Measurements from ENCODE around the gene GGT5. TPM values are rescaled to one million over a fixed set of nuclear protein-coding genes. Genes with fewer than 3 reads are reported as not detected.

GGT5 gene
- total RNA-seq, 1 experiment from 2014 or later = 0.28 TPM

DNA sequence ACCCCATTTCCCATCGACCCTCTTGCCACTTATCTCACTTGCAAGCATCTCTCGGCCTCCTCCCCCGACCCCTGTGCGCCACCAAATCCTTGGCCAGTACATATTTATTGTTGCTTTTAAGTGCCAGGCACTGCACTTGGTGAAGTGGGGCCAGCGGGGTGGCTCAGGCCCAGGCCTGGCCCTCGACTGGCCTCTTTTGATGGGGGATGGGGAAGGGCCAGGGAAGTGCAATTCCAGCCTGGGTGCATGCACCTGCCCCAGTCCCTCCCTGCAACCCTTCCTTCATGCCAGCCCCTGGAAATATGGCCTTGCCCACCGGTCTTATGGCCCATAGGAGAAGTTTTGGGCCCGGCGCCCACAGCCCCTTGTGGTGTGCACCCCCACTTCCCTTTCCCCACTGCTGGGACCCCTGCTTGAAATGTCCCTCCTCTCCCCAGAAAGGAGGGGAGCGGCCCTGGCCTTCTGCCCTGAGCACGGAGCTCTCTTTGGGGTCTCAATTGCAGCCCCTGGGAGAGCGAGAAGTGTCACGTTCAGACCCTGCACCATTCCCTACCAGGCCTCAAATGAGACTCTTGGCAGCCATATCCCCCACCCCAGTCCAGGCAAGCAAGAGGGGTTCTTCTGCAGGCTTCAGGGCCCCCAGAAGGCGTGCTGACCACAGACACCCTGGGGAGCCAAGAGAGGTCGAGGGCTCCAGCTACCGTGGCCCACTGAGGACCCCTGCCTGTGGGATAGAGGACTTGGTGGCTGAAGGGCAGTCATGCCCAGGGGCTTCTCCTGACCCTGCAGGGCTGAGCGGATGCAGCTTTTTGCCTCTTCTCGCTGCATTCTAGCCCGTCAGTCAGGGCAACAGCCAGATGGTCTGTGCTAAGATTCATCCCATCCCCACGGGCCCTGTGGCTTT, 62.6 kb downstream of the GGT5 start:
- no peak overlapping the region for H3K27ac Mint-ChIP-seq (ENCODE audit: unreplicated experiment)
- CTCF ChIA-PET = no interaction called here
- TF ChIP-seq, protein P1, sequence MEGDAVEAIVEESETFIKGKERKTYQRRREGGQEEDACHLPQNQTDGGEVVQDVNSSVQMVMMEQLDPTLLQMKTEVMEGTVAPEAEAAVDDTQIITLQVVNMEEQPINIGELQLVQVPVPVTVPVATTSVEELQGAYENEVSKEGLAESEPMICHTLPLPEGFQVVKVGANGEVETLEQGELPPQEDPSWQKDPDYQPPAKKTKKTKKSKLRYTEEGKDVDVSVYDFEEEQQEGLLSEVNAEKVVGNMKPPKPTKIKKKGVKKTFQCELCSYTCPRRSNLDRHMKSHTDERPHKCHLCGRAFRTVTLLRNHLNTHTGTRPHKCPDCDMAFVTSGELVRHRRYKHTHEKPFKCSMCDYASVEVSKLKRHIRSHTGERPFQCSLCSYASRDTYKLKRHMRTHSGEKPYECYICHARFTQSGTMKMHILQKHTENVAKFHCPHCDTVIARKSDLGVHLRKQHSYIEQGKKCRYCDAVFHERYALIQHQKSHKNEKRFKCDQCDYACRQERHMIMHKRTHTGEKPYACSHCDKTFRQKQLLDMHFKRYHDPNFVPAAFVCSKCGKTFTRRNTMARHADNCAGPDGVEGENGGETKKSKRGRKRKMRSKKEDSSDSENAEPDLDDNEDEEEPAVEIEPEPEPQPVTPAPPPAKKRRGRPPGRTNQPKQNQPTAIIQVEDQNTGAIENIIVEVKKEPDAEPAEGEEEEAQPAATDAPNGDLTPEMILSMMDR (IDR thresholded peaks at IDR 0.05; ENCODE audit: unreplicated experiment) = peak; percentile 45
- no peaks in the 10 kb centered on the region for H3K4me1 Mint-ChIP-seq (ENCODE audit: low read depth, unreplicated experiment)
- BruUV-seq (replicated peaks) = no TSS peak
- no peaks in the 10 kb centered on the region for H3K9me3 Mint-ChIP-seq (ENCODE audit: low read depth, unreplicated experiment)
- intact Hi-C loops (cut with micrococcal nuclease; ENCODE audit: unreplicated experiment) = loop anchor here (10.0 kb wide), 1 partner anchor 197 kb away; the partner anchor contains the start of gene GSTT2
- DNase-seq = no peak
- no peaks in the 10 kb centered on the region for H3K36me3 Mint-ChIP-seq (ENCODE audit: insufficient read depth, unreplicated experiment)
- no peak overlapping the region for H3K4me3 Mint-ChIP-seq (ENCODE audit: low read depth, unreplicated experiment)
- no peaks in the 10 kb centered on the region for H3K27me3 Mint-ChIP-seq (ENCODE audit: unreplicated experiment)

DNA sequence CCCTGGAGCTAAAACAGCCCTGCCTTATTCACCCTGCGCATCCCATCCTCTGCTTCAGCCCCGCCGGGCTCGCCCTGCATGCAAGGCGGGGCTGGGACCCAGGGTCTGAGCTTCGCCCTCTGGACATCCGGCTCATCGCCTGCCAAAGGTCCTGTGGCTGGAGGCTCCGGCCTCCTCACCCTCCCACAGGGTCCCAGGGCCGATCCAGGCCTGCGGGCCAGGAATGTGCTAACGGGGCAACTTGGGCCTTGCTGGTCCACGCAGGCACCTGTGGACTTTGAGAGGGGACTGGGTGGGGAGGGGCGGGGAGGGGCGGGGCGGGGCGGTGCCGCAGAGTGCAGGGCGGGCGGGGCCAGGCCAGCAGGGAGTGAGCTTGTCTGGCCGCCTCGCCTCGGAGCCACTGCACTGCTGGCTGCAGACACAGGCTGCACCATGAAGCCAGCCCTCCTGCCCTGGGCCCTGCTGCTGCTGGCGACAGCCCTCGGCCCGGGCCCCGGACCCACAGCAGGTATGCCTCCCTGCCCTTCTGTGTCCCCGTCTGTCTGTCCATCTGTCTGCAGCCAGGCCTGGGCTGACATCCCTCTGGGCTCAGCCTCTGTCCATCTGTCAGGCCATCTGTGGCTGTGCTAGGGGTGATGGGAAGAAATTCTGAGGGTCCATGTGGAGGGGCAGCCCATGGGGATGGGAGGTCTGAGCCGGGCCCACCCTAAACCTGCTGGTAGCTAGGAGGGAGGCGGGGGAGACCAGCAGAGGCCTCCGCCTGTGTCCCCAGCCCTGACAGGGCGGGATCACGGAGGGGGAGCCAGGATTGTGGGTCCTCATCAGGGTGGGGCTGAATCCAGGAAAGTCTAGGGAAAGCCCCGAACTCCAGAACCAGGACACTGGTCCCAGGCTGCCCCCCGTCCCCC, 63.5 kb downstream of the GGT5 start, which contains the start of gene SUSD2:
Gene SUSD2, plus strand, starts transcription at position 400 of the 908 bp plus-strand sequence. Its CDS starts 33 bp downstream, at position 433.
- H3K4me1 Mint-ChIP-seq (ENCODE audit: low read depth, unreplicated experiment) = no peaks in the 10 kb centered on the region
- intact Hi-C loops (cut with micrococcal nuclease; ENCODE audit: unreplicated experiment) = loop anchor here (10.0 kb wide), 1 partner anchor 197 kb away; the partner anchor contains the start of gene GSTT2
- no peak within 1 kb of the TSS for H3K27ac Mint-ChIP-seq (ENCODE audit: unreplicated experiment)
- no peaks in the 10 kb centered on the region for H3K27me3 Mint-ChIP-seq (ENCODE audit: unreplicated experiment)
- CTCF ChIA-PET = no interaction called here
- TF ChIP-seq, protein P1 (IDR thresholded peaks at IDR 0.05; ENCODE audit: unreplicated experiment) = no peak
- DNase-seq = peak; percentile 32
- BruUV-seq (replicated peaks) = no TSS peak
- no peak within 1 kb of the TSS for H3K4me3 Mint-ChIP-seq (ENCODE audit: low read depth, unreplicated experiment)
- no peaks in the 10 kb centered on the region for H3K36me3 Mint-ChIP-seq (ENCODE audit: insufficient read depth, unreplicated experiment)
- H3K9me3 Mint-ChIP-seq (ENCODE audit: low read depth, unreplicated experiment) = no peaks in the 10 kb centered on the region

DNA sequence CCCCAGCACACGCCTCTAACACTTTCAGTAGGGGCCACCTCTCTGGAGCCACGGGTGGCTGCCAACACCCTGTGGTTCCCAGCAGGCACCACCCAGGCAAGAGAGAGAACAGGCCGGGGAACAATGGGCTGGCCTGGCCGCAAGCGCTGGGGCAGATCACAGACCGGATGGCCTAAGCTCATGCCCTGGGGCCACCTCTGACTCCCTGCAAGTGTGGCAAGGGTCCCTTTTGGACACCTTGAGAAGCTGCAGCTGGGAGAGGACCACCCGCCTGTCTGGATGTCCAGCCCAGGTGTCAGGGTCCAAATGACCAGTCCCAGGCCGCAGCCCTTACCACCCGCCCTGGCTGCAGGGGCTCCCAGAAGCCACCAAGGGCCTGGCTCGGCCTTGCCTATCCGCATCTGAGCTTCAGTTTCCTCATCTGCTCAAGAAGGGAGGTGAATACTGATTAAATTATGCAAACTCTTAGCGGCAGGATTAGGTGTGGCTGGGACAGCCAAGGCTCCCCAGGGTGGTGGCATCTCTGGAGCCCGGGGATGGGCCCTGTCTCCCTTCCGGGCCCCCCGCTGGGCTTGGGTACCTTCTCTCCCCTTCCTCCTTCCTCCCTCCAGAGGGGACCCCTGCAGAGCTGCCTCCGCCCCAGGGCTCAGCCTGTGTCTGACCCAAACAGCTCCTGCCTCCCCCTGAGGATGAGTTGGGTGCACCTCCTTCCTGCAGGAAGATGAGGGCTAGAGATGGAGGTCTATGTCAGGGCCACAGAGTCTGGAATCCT, 64.4 kb downstream of the GGT5 start:
- no peaks in the 10 kb centered on the region for H3K4me1 Mint-ChIP-seq (ENCODE audit: low read depth, unreplicated experiment)
- intact Hi-C loops (cut with micrococcal nuclease; ENCODE audit: unreplicated experiment) = loop anchor here (10.0 kb wide), 1 partner anchor 196 kb away; the partner anchor contains the start of gene GSTT2
- H3K9me3 Mint-ChIP-seq (ENCODE audit: low read depth, unreplicated experiment) = no peaks in the 10 kb centered on the region
- no peak overlapping the region for H3K4me3 Mint-ChIP-seq (ENCODE audit: low read depth, unreplicated experiment)
- H3K27me3 Mint-ChIP-seq (ENCODE audit: unreplicated experiment) = no peaks in the 10 kb centered on the region
- no TSS peak for BruUV-seq (replicated peaks)
- TF ChIP-seq, protein P1 (IDR thresholded peaks at IDR 0.05; ENCODE audit: unreplicated experiment) = no peak
- no peaks in the 10 kb centered on the region for H3K36me3 Mint-ChIP-seq (ENCODE audit: insufficient read depth, unreplicated experiment)
- CTCF ChIA-PET = interaction anchor here (1.6 kb wide), 1 partner anchor 47 kb away, joined by 3 read pairs; no protein-coding TSS in a partner anchor
- DNase-seq = no peak
- no peak overlapping the region for H3K27ac Mint-ChIP-seq (ENCODE audit: unreplicated experiment)
